CD4-positive, alpha-beta T cell treated with Interleukin-2 at 100 ng/mL for 4 hours (primary cell): ENCODE results near the gene CAMK1D.

ENCODE experiments used
- DNase-seq: peaks from one replicate; pipeline ENCODE4 v3.0.0-alpha.2; 2020; ENCODE audit warnings: low spot score

The CAMK1D gene

DNA sequence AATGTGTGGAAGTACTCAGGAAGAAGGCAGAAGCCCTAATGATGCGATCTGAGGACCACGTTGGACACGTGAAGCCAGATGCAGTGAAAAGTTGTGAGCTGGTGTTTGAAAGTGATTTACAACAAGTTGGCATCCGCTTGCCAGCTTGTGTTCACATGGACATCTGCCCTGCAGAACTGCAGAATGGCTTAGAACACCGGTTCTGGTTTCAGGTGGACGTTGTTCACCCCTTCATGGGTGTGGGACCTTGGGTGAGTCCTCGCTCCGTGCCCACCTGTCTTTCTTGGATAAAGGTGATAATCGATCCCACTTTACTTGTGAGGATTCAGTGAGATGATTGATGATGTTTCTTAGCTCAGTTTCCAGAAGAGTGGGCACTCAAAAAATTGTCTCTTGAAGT lies 53.8 kb downstream of the CAMK1D start:
- DNase-seq: no peak

DNA sequence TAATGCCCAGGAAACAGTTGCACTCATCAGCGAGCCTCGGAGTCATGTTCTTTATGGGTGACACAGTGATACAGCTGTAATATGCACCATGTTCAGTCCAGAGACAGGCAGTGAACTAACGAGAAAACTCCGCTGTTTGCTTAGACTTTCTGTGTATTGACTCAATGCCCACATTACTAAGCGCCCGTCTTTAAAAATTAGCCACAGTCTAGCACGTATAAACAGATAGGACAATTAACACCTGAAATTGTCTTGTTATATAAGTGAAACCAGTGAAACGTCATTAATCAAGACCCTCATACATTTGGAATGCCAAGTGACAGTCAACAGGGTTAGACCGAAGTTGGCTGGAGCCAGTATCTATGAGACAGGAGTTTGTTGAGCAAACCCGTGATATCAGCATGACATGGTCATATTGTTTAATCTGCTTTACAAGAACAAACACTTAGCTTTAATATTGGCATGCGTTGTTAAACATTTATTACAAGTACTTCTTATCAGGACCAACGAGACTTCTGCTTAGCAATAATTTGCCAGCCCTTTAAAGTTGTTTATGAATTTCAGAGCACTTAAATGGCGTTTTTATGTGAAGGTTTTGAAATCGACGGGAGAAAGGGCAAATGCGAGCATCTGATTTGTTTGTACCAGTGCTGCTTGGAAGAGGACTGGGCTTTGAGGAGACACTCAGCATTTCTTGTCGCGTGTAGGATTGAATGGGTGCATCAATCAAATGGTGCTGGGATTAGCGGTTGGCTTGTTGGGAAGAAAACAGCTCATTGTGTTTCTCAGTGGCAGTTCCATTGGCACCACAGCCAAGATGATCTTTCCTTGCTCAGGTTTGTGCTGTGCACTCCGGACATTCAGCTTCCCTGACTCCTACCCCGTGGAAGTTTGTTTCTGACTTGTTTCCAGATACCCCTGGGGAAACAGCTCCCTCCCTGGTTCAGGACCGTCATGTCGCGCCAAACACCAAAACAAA lies 56.3 kb downstream of the CAMK1D start:
- DNase-seq: no peak

DNA sequence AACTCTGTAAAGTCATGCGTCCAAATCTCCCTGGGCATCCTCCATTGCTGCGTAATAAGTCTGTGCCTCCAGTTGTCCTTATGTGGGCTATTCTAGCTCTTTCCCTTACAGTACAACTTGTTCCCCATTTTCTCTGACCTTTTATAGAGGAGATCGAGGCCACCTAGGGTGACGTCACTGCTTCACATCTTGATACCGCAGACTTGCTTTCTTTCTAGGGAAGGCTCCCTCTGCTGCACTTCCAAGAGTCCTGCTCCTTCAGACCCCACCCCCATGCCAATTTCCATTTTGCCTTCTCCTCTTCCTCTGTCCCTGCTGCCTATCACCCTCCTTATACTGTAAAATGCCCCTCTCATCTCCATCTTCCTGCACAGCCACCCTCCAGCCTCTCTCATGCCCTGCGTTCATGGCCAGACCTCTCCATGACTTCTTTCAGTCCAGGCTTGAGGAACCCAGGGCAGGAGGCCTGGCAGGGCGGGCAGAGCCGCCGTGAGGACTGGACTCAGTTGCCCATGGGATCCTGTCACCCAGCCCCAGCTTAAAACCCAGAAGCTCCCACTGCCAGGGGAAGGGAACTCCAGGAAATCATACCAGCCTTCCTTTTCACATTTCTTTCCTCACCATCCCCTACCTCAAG lies 57.5 kb downstream of the CAMK1D start:
- no peak for DNase-seq

GRCh38 chr10:12408472-12408871 lies 59.1 kb downstream of the CAMK1D start:
- DNase-seq: no peak

DNA sequence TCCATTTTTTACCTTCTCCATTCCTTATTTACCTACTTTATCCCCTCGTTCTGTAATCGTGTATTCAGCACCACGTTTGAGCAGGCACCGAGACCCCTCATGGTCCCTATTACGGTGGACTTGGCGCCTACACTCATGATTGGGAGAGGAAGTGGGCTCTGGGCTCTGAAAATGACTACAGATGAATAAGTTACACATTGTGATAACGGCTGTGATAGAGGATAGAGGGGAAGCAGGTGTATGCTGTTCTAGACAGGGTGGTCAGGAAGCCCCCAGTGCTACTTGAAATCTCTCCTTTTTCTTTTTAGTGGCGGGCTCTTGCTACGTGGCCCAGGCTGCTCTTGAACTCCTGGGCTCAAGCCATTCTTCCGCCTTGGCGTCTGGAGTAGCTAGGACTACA lies 59.8 kb downstream of the CAMK1D start:
- DNase-seq: no peak

DNA sequence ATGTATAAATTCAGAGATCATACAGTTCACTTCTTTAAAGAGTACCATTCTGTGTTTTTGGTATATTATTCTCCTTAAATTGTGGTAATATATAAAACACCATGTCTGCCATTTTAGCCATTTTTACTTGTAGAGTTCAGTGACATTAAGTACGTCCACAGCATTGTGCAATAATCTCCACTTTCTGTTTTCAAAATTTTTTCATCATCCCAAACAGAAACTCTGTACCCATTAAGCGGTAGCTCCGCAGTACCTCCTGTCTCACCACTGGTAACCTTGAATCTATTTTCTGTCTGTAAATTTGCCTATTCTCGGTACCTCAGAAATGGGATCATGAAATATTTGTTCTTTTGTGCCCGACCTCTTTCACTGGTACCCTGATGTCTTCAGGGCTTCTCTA lies 60.3 kb downstream of the CAMK1D start:
- DNase-seq: no peak

GRCh38 chr10:12412666-12413368 lies 63.5 kb downstream of the CAMK1D start:
- peak; percentile 13 for DNase-seq

DNA sequence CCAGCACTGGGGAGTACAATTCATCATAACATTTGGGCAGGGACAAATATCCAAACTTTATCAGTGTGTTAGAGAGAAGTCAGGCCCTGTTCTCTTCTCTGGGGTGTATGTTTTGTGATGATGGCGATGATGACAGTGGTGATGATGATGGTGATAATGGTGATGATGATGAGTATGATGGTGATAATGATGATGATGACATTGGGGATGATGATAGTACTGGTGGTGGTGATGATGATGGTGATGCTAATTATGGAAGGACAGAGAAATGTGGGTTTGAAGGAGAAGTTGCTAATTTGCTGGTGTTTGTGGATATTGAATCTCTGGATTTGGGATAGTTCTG lies 64.0 kb downstream of the CAMK1D start:
- no peak for DNase-seq

- DNase-seq: no peak
Observed at GRCh38 chr10:12414278-12414989, 65.1 kb downstream of the CAMK1D start.

DNA sequence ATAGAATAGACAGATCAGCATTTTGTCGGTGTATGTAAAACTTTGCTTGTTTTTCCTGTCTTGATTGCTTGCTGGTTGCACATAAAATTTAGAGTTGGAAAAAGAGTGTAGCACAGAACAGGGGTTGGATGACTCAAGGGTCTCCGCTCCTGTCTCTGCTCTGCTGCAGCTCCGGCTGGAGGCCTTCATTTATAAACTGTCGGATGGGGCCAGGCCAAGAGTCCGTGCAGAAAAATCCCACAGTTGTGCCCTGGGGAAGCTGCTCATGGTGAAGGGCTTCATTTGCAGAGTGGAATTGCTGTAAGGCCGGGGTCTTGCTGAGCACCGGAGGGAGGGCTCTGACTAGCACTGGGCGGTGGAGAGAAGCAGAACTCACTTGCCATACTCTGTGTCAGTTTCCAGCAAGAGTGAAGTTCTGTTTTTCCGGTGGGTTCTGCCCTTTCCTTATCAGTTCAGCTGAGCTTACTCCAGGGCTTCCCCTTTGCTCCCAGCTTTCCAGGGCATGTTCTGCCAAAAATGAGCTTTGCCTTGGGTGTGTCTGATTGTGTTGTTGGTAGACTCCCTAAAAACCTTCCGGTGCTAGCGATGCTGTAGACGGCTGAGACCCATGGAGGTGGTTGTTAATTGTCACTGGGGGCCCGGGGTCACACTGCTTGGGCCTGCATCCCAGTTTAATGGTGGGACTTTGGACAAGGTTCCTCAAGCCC lies 67.2 kb downstream of the CAMK1D start:
- DNase-seq: no peak

- no peak for DNase-seq
Observed at GRCh38 chr10:12417331-12417730, 68.0 kb downstream of the CAMK1D start.

- no peak for DNase-seq
Observed at GRCh38 chr10:12418000-12418399, 68.7 kb downstream of the CAMK1D start.

GRCh38 chr10:12418725-12419261 lies 69.4 kb downstream of the CAMK1D start:
- DNase-seq: no peak

DNA sequence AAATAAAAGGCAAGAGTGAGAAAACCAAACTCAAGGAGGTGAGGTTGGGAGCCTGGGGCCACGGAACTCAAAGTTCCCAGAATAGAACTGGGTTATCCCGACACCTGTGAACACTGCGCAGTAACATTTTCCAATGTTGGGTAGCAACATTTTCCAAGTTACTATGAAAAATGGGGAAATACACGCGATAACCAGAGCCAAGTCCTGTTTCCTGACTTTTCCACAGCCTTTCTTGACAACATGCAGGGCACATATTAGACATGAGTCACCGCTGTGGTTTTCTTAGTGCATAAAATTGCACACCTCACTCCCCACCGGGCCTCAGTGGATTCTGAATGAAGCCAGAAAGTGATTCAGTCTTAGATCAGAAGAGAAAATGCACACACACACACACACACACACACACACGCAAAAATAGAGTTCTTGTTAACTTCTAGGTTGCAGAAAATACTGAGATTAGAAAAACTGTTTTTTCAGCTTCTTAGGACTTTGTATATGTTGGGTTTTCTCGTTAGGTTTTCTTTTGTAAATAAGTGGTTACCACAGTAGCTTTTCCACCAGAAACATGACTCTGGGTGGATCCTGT lies 70.0 kb downstream of the CAMK1D start:
- peak; percentile 81 for DNase-seq

GRCh38 chr10:12420530-12421120 lies 71.3 kb downstream of the CAMK1D start:
- DNase-seq: no peak

DNA sequence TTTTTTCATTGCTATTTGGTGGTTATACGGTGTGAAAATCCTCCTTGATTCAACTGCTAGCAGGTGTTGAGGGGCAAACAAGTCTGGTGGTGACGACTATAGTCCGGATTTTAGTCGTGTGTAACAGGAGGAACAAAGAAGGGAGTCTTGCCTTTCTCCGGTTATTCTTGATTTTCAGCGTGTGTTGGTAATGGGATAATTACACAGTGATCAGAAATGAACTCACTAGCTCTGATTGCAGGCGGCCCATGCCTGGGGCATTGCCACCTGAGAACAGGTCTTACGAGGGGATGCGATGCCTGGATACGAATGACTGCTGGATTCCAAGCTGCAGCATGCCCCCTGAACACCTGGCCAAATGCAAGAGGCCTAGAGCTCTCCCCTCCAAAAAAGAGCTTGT lies 72.8 kb downstream of the CAMK1D start:
- DNase-seq: no peak

DNA sequence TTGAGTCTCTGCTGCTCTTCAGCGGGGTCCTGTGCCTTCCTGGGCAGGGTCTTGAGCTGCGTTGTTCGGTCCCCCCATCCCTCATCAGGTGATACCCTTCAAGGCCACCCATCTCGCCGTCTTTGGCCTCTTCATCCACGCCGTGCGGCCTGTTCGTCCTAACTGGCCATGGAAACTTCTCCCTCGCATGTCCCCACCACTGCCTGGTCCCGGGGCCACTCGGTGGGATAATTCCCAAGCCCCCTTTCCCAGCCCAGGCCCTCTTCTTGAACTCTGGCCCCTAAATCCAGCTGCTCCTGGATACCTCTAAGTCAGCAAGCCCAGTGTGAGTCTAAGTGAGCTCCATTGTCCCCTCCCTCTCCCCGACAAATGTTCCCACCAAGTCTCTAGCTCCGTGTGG lies 74.5 kb downstream of the CAMK1D start:
- no peak for DNase-seq

- no peak for DNase-seq
Observed at GRCh38 chr10:12427276-12427675, 77.9 kb downstream of the CAMK1D start.

DNA sequence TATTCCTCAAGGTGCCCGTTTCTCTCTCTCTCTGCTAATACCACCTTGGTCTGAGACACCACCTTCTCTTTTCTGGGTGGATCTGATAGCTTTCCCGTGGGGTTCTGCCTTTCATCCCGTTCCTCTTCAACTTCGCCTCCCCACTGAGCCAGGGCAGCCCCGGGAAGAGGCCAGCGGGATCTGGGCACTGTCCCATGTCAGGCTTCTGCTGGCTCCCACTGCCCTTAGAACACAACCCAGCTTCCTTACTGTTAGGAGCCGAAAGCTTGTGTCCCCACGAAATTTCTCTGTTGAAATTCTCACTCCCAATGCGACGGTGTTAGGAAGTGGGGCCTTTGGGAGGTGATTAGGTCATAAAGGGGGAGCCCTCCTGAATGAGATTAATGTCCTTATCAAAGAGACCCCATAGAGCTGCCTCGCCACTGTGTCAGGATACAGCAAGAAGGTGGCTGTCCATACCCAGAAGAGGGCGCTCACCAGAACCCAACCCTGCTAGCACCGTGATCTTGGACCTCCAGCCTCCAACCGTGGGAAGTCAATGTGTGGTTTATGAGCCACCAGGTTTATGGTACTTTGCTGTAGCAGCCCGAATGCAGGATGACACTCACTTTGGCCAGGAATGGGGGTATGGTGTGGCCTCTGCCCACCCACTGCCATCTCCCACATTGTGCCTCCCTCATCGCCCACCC lies 79.2 kb downstream of the CAMK1D start:
- DNase-seq: no peak

- no peak for DNase-seq
Observed at GRCh38 chr10:12430406-12430982, 81.1 kb downstream of the CAMK1D start.
